ENCODE results near the gene IGFBP3. TPM values are rescaled to one million over a fixed set of nuclear protein-coding genes. Genes with fewer than 3 reads are reported as not detected.

IGFBP3 gene
- total RNA-seq, 1 donor from 2014 or later = 1,747 TPM

- H3K4me1 Mint-ChIP-seq (ENCODE audit: low read depth) = peaks cover 3% of the 10 kb centered on the region
- no peak overlapping the region for H3K27ac Mint-ChIP-seq (ENCODE audit: unreplicated experiment)
- no peaks in the 10 kb centered on the region for H3K27me3 Mint-ChIP-seq (ENCODE audit: low read depth)
- H3K36me3 Mint-ChIP-seq (ENCODE audit: low read depth) = no peaks in the 10 kb centered on the region
- H3K4me3 Mint-ChIP-seq (ENCODE audit: unreplicated experiment) = no peak overlapping the region
- H3K9me3 Mint-ChIP-seq (ENCODE audit: low read depth) = peaks cover 7% of the 10 kb centered on the region
- TF ChIP-seq CTCF (IDR thresholded peaks at IDR 0.05) = no peak
- DNase-seq (ENCODE audit: low spot score) = no peak
Observed at GRCh38 chr7:45901566-45901965, 19.5 kb downstream of the IGFBP3 start.

GRCh38 chr7:45898222-45898621, 22.9 kb downstream of the IGFBP3 start:
- no peaks in the 10 kb centered on the region for H3K36me3 Mint-ChIP-seq (ENCODE audit: low read depth)

GRCh38 chr7:45897042-45897690, 23.9 kb downstream of the IGFBP3 start:
- Mint-ChIP-seq H3K27ac (ENCODE audit: unreplicated experiment) (no peak overlapping the region), H3K4me3 (ENCODE audit: unreplicated experiment) (no peak overlapping the region), H3K4me1 (ENCODE audit: low read depth) (peaks cover 3% of the 10 kb centered on the region), H3K27me3 (ENCODE audit: low read depth) (no peaks in the 10 kb centered on the region), H3K36me3 (ENCODE audit: low read depth) (no peaks in the 10 kb centered on the region), H3K9me3 (ENCODE audit: low read depth) (no peaks in the 10 kb centered on the region)
- no peak for DNase-seq (ENCODE audit: low spot score)
- no peak for TF ChIP-seq CTCF (IDR thresholded peaks at IDR 0.05)

More at GRCh38 chr7:45898222-45898621, 22.9 kb downstream of the IGFBP3 start:
- Mint-ChIP-seq H3K27me3 (ENCODE audit: low read depth) (no peaks in the 10 kb centered on the region), H3K9me3 (ENCODE audit: low read depth) (no peaks in the 10 kb centered on the region), H3K4me3 (ENCODE audit: unreplicated experiment) (no peak overlapping the region), H3K4me1 (ENCODE audit: low read depth) (peaks cover 3% of the 10 kb centered on the region), H3K27ac (ENCODE audit: unreplicated experiment) (no peak overlapping the region)
- DNase-seq (ENCODE audit: low spot score) = no peak
- no peak for TF ChIP-seq CTCF (IDR thresholded peaks at IDR 0.05)

- no peak for TF ChIP-seq CTCF (IDR thresholded peaks at IDR 0.05)
- no peaks in the 10 kb centered on the region for H3K36me3 Mint-ChIP-seq (ENCODE audit: low read depth)
- H3K4me1 Mint-ChIP-seq (ENCODE audit: low read depth) = peaks cover 9% of the 10 kb centered on the region
- no peaks in the 10 kb centered on the region for H3K9me3 Mint-ChIP-seq (ENCODE audit: low read depth)
- no peak overlapping the region for H3K4me3 Mint-ChIP-seq (ENCODE audit: unreplicated experiment)
- no peaks in the 10 kb centered on the region for H3K27me3 Mint-ChIP-seq (ENCODE audit: low read depth)
- no peak overlapping the region for H3K27ac Mint-ChIP-seq (ENCODE audit: unreplicated experiment)
- no peak for DNase-seq (ENCODE audit: low spot score)
Observed at GRCh38 chr7:45894665-45895062, 26.4 kb downstream of the IGFBP3 start.

- no peaks in the 10 kb centered on the region for H3K27me3 Mint-ChIP-seq (ENCODE audit: low read depth)
- no peak for DNase-seq (ENCODE audit: low spot score)
- H3K4me1 Mint-ChIP-seq (ENCODE audit: low read depth) = peaks cover 15% of the 10 kb centered on the region
- H3K4me3 Mint-ChIP-seq (ENCODE audit: unreplicated experiment) = no peak overlapping the region
- no peaks in the 10 kb centered on the region for H3K9me3 Mint-ChIP-seq (ENCODE audit: low read depth)
- TF ChIP-seq CTCF (IDR thresholded peaks at IDR 0.05) = no peak
- no peak overlapping the region for H3K27ac Mint-ChIP-seq (ENCODE audit: unreplicated experiment)
- H3K36me3 Mint-ChIP-seq (ENCODE audit: low read depth) = no peaks in the 10 kb centered on the region
Observed at GRCh38 chr7:45893996-45894664, 26.9 kb downstream of the IGFBP3 start.
